GM12872 (cell line): Measurements from ENCODE around the gene NHEJ1.

Experiments
- TF ChIP-seq, protein P1 (sequence below): IDR thresholded peaks from 3 replicates; pipeline ENCODE4 v1.5.1; 2011; ENCODE audit warnings: low read depth, mild to moderate bottlenecking, low read length, moderate library complexity; ENCODE audit not compliant: insufficient read depth

The NHEJ1 gene

DNA sequence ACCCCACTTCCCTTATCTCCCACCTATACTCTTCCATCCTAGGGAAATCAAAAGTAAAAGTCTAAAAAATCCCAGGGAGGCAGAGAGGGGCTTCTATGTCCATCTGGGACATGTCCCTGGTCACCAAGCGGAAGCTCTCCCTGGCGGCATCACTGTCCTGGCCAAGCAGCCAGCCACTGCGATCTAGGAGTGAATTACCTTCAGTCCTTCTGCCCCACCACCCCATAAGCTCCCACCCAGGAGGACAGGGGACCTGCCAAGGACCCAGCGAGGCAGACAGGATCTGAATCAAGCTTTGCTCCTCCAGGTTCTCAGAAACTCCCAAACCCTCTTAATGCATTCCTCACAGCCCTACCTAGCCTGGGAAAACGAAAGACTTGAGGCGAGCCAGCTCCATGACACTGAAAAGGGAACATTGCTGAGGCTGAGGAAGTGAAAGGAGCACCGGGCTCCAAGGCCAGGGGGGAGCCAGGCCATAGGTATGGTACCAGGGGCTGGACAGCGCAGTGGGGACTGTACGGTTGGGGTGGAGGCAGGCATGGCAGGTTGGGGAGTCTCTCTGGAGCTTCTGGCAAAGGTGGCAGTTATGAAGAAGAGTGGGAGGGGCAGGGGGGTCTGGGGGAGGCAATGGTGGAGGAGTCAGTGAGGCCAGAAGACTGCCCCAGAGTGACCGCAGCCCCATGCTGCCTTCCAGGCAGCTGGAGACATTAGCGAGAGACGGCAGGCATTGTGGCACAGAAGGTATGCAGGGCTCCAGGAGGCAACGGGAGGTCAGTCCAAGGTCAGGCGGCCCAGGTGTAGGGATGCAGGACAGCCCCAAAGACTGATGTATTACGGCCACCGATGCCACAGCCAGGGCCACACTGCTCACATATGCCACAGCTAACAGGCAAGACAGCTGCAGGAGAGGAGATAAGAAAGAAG lies 11.9 kb upstream of the NHEJ1 start:
- TF ChIP-seq, protein P1, sequence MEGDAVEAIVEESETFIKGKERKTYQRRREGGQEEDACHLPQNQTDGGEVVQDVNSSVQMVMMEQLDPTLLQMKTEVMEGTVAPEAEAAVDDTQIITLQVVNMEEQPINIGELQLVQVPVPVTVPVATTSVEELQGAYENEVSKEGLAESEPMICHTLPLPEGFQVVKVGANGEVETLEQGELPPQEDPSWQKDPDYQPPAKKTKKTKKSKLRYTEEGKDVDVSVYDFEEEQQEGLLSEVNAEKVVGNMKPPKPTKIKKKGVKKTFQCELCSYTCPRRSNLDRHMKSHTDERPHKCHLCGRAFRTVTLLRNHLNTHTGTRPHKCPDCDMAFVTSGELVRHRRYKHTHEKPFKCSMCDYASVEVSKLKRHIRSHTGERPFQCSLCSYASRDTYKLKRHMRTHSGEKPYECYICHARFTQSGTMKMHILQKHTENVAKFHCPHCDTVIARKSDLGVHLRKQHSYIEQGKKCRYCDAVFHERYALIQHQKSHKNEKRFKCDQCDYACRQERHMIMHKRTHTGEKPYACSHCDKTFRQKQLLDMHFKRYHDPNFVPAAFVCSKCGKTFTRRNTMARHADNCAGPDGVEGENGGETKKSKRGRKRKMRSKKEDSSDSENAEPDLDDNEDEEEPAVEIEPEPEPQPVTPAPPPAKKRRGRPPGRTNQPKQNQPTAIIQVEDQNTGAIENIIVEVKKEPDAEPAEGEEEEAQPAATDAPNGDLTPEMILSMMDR, result no peak

DNA sequence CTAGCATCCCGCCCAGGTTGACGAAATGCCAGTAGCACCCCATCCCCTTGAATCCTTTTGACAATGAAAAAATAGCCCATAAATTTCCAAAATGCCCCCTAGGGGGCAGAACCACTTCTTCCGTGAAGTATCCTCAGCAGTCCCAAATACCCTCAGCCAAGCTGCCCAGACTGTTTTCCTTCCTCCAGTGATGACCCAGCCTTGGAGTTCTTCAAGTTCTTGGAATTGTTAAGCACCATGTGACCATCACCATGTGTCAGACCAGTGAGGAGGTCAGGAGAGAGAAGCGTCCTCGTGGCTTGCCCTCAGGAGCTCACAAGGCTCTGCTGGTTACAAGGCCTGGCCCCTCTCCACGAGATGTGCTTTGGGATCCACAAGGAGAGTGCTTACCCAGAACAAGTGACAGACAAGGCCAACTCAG lies 10.6 kb upstream of the NHEJ1 start:
- TF ChIP-seq, protein P1, result peak; percentile 80

DNA sequence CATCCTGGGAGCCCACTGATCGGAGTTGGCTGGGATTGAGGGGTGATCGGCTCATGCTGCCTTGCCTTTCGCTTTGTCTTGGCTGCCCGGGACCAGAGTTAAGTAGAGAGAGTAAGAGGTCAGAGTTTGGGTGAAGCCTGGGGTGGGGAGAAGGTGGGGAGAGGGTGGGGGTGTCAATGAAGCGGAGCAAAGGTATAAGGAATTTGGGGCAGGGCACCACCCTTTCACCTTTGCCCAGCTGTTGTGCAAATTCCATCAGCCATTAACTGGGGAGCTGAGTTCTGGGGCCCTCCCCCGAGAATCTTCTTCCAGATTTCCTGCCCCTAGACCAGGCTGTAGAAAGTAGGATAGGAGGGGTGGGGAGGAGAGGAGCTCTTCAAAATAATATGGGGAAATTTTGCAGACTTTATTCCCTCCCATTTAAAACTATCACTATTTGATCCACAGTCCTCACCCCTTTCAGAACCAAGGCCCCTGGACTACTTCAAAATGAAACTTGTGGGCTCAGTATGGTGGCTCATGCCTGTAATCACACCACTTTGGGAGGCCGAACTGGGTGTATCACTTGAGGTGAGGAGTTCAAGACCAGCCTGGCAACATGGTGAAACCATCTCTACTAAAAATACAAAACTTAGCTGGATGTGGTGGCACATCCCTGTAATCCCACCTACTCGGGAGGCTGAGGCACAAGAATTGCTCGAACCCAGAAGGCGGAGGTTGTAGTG lies 9.5 kb upstream of the NHEJ1 start, which contains the start of gene SLC23A3:
TSS of gene SLC23A3 (minus strand) at position 100 of the 725 bp plus-strand sequence. CDS start at position 55, 45 bp downstream.
- TF ChIP-seq, protein P1, result no peak

DNA sequence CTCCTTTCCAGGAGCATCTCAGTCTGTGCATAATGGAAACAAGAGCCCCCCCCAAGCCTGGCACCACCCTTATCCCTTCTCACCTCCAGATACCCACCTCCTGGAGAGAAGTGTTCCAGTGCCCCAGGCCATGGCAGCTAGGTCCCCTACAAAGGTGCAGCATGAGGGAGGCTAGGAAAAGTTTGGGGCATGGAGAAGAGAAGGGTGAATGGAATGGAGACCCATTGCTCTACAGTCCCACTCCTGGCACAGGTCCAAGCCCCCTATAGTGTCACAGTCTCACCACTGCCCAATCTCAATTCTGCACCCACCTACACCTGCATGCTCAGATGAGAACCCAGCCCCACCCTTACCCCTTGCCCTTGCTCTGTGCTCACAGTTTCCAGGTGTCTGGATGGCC lies 8.3 kb upstream of the NHEJ1 start:
- TF ChIP-seq, protein P1, result no peak

DNA sequence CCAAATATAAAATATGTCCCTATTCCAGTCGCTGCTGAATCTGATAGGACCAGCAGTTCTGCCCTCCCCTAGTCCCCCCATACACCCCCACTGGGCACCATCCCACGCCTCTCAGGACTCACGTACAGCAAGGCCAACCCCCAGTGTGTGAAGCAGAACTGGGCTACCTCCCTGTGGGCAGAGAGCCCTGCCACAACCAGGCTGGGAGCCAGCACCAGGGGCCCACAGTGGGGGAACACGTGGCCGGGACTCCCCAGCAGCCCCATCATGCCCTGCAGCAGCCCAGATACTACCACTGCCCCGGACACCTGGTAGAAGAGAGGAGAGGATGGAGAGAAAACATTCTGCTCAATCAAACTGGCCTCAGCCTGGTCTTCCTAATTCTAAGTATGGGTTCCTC lies 7.9 kb upstream of the NHEJ1 start:
- TF ChIP-seq, protein P1, result no peak

DNA sequence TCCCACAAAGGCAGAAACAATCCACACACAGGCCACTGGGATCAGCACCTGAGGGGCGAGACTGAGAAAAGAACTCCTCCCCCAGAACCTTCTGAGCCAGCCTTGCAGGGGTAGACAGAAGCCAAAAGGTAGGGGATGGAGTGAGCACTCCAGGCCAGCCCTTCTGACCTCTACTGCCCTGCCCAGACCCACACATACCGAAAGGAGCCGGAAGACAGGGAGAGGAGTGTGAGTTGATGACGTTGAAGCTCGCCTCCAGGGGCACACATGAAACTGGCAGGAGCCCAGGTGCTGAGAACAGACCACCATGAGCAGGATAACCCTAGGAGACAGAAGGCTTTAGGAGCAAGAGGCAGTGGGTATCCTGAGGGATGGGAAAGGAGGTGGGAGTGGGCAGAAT lies 7.4 kb upstream of the NHEJ1 start:
- TF ChIP-seq, protein P1, result no peak
